PFSK-1 (cell line): ENCODE results near the gene SIGLEC10.
A peak's percentile ranks its signal among the peaks of the same experiment; 100 is the strongest.

Experiments
- FOXP2 ChIP-seq: optimal IDR thresholded peaks from 2 replicates; pipeline ENCODE3; 2011; ENCODE audit warnings: borderline replicate concordance, control low read depth, inconsistent platforms; ENCODE audit not compliant: insufficient read depth; ENCODE audit errors: extremely low read length, extremely low read depth
- POLR2AphosphoS5 ChIP-seq: IDR thresholded peaks from 2 replicates; pipeline ENCODE4 v1.6.1; 2012; ENCODE audit warnings: low read depth, mild to moderate bottlenecking, control low read depth, low read length, moderate library complexity
- REST ChIP-seq, 2 experiments: IDR thresholded peaks; 2 replicates each; pipeline versions ENCODE4 v1.6.1 to v1.8.0; 2011 to 2012; ENCODE audit warnings: low read depth in 2 of 2, low read length in 2 of 2, control low read depth in 1 of 2, inconsistent platforms in 1 of 2, mild to moderate bottlenecking in 1 of 2, moderate library complexity in 1 of 2; ENCODE audit not compliant: insufficient read depth in 1 of 2
- SIN3A ChIP-seq: IDR thresholded peaks from 2 replicates; pipeline ENCODE4 v1.6.1; 2012; ENCODE audit warnings: mild to moderate bottlenecking, low read length, moderate library complexity, borderline replicate concordance; ENCODE audit not compliant: insufficient read depth
- TAF1 ChIP-seq: IDR thresholded peaks from 2 replicates; pipeline ENCODE4 v1.6.1; 2012; ENCODE audit warnings: low read length, control low read depth, borderline replicate concordance; ENCODE audit not compliant: insufficient read depth

Gene SIGLEC10

GRCh38 chr19:51398096-51398704 lies 19.2 kb downstream of the SIGLEC10 start:
- TF ChIP-seq FOXP2 (no peak), TAF1 (no peak), REST (IDR thresholded peaks at IDR 0.05; ENCODE audit: insufficient read depth in 1 of 2, low read depth in 2 of 2, low read length in 2 of 2) (no peak), SIN3A (no peak), POLR2AphosphoS5 (no peak)

- no peak for TF ChIP-seq POLR2AphosphoS5
- TF ChIP-seq TAF1 = no peak
- no peak for TF ChIP-seq REST (IDR thresholded peaks at IDR 0.05; ENCODE audit: insufficient read depth in 1 of 2, low read depth in 2 of 2, low read length in 2 of 2)
- TF ChIP-seq SIN3A = no peak
- TF ChIP-seq FOXP2 = no peak
These were observed 21.3 kb downstream of the SIGLEC10 start for GRCh38 chr19:51396175-51396574.

- TF ChIP-seq FOXP2 (no peak), SIN3A (no peak), POLR2AphosphoS5 (peak; percentile 74; the same call in 1 of the 2 replicates)
These were observed 23.2 kb downstream of the SIGLEC10 start for GRCh38 chr19:51394050-51394836.

GRCh38 chr19:51392701-51393100 lies 24.7 kb downstream of the SIGLEC10 start:
- TF ChIP-seq POLR2AphosphoS5 (no peak), SIN3A (no peak), TAF1 (no peak), REST (IDR thresholded peaks at IDR 0.05; ENCODE audit: insufficient read depth in 1 of 2, low read depth in 2 of 2, low read length in 2 of 2) (no peak)

- TF ChIP-seq TAF1 (no peak), FOXP2 (no peak), SIN3A (no peak), POLR2AphosphoS5 (no peak), REST (IDR thresholded peaks at IDR 0.05; ENCODE audit: insufficient read depth in 1 of 2, low read depth in 2 of 2, low read length in 2 of 2) (no peak)
These were observed 26.3 kb downstream of the SIGLEC10 start for GRCh38 chr19:51391073-51391611.
